Endothelial cell of umbilical vein (primary cell): ENCODE data around the gene FOXF1. TPM values are rescaled to one million over a fixed set of nuclear protein-coding genes. Genes with fewer than 3 reads are reported as not detected.

Source experiments
- BruUV-seq: library from RNA; stranded (reverse); fragments of 400-500 nt; replicated peaks from 2 replicates; lab custom pipeline; 2021; lab: Mats Ljungman, UMichigan
- CTCF ChIA-PET: fragments of 300-600, 350-600 bp; sonication (Branson Sonifier 250); formaldehyde crosslinking; loops from one replicate; lab custom pipeline; 2021; ENCODE audit warnings: antibody characterized with exemption, inconsistent platforms; lab: Charles Lee
- POLR2A ChIA-PET: fragments of 300-600, 350-600 bp; sonication (Branson Sonifier 250); formaldehyde crosslinking; loops from one replicate; lab custom pipeline; 2021; ENCODE audit warnings: antibody characterized with exemption, inconsistent platforms; lab: Charles Lee
- DNase-seq: peaks from one replicate; pipeline ENCODE4 v3.0.0-alpha.2; 2011; ENCODE audit warnings: low read depth, low spot score
- FAIRE-seq: peaks from 2 replicates; lab custom pipeline; 2011; peaks lifted over from hg19 to GRCh38; lab: Jason Lieb, UNC
- H2AFZ ChIP-seq: 2 replicates; pipeline ENCODE4 v1.6.0; 2012; ENCODE audit warnings: low read depth, low read length, control low read depth, inconsistent platforms
- H3K27ac ChIP-seq: 2 replicates; pipeline ENCODE4 v1.5.1; 2011; ENCODE audit warnings: low read depth, mild to moderate bottlenecking, control low read depth, low read length, moderate library complexity; ENCODE audit not compliant: insufficient read depth
- H3K27me3 ChIP-seq, 2 experiments: 2 replicates each; pipeline versions ENCODE4 v1.6.0 to v1.6.1; 2011; ENCODE audit warnings: low read length in 2 of 2, mixed read lengths in 1 of 2; ENCODE audit not compliant: control insufficient read depth in 2 of 2, insufficient read depth in 2 of 2
- H3K36me3 ChIP-seq, 2 experiments: 2 replicates in 1 of 2; 3 replicates in 1 of 2; pipeline ENCODE4 v1.5.1; 2011; ENCODE audit warnings: low read length in 2 of 2, mild to moderate bottlenecking in 1 of 2, moderate library complexity in 1 of 2; ENCODE audit not compliant: control insufficient read depth in 2 of 2, insufficient read depth in 2 of 2; ENCODE audit errors: extremely low read depth in 1 of 2
- H3K4me1 ChIP-seq: 3 replicates; pipeline ENCODE4 v1.5.1; 2011; ENCODE audit warnings: mild to moderate bottlenecking, low read length; ENCODE audit not compliant: control insufficient read depth, insufficient read depth; ENCODE audit errors: extremely low read depth
- H3K4me2 ChIP-seq: 2 replicates; pipeline ENCODE4 v1.6.1; 2011; ENCODE audit warnings: low read length, control low read depth, mixed read lengths; ENCODE audit not compliant: insufficient read depth
- H3K4me3 ChIP-seq, 3 experiments: fragments of 200-600 bp in 1 of 3; sonication (generic), shearing (Covaris generic) in 1 of 3; replicated peaks in 1 of 3; 2 replicates each; pipeline ENCODE4 v1.5.1; 2011 to 2016; ENCODE audit warnings: control low read depth in 3 of 3, low read length in 3 of 3, mild to moderate bottlenecking in 2 of 3, inconsistent platforms in 1 of 3, low read depth in 1 of 3, moderate library complexity in 1 of 3; ENCODE audit not compliant: insufficient read depth in 1 of 3
- H3K79me2 ChIP-seq: 2 replicates; pipeline ENCODE4 v1.6.0; 2012; ENCODE audit warnings: low read length, inconsistent platforms; ENCODE audit not compliant: control insufficient read depth, insufficient read depth
- H3K9ac ChIP-seq: replicated peaks from 2 replicates; pipeline ENCODE3; 2011; ENCODE audit warnings: low read length, control low read depth; ENCODE audit not compliant: insufficient read depth; ENCODE audit errors: extremely low read depth
- H3K9me1 ChIP-seq: replicated peaks from 3 replicates; pipeline ENCODE4 v1.6.0; 2011; ENCODE audit warnings: mild to moderate bottlenecking, low read length; ENCODE audit not compliant: control insufficient read depth, insufficient read depth; ENCODE audit errors: extremely low read depth
- H3K9me3 ChIP-seq: replicated peaks from 2 replicates; pipeline ENCODE4 v1.5.1; 2012; ENCODE audit warnings: low read length, inconsistent platforms; ENCODE audit not compliant: control insufficient read depth, insufficient read depth
- H4K20me1 ChIP-seq: replicated peaks from 2 replicates; pipeline ENCODE3; 2011; ENCODE audit warnings: mild to moderate bottlenecking, low read length; ENCODE audit not compliant: control insufficient read depth, insufficient read depth; ENCODE audit errors: extremely low read depth
- CTCF ChIP-seq, 2 donors: IDR thresholded peaks; 1 replicate in 1 of 2; 2 replicates in 1 of 2; pipeline ENCODE4 v1.5.1; 2011; ENCODE audit warnings: low read length in 2 of 2, mild to moderate bottlenecking in 2 of 2, moderate library complexity in 2 of 2, control low read depth in 1 of 2, inconsistent platforms in 1 of 2, low read depth in 1 of 2; ENCODE audit not compliant: insufficient read depth in 1 of 2; ENCODE audit errors: extremely low read depth in 1 of 2
- EZH2 ChIP-seq: IDR thresholded peaks from 2 replicates; pipeline ENCODE4 v1.6.1; 2012; ENCODE audit warnings: borderline replicate concordance, low read depth, mild to moderate bottlenecking, moderate library complexity, low read length, inconsistent platforms; ENCODE audit not compliant: severe bottlenecking
- FOS ChIP-seq: IDR thresholded peaks from 2 replicates; pipeline ENCODE4 v1.6.1; 2011; ENCODE audit warnings: mild to moderate bottlenecking, low read length, moderate library complexity, borderline replicate concordance; ENCODE audit not compliant: insufficient read depth
- GATA2 ChIP-seq: IDR thresholded peaks from 2 replicates; pipeline ENCODE4 v1.7.0; 2011; ENCODE audit warnings: low read depth, mild to moderate bottlenecking, moderate library complexity, mixed read lengths, low read length; ENCODE audit not compliant: insufficient read length, insufficient read depth
- JUN ChIP-seq: IDR thresholded peaks from 2 replicates; pipeline ENCODE4 v1.6.1; 2011; ENCODE audit warnings: borderline replicate concordance, low read depth; ENCODE audit not compliant: insufficient read length, insufficient read depth
- MAX ChIP-seq: IDR thresholded peaks from 2 replicates; pipeline ENCODE4 v1.6.1; 2011; ENCODE audit not compliant: insufficient read depth, insufficient read length
- MYC ChIP-seq: IDR thresholded peaks from one replicate; pipeline ENCODE4 v1.6.1; 2011; ENCODE audit warnings: mild to moderate bottlenecking, low read depth, low read length
- POLR2A ChIP-seq: IDR thresholded peaks from 2 replicates; pipeline ENCODE4 v1.6.1; 2012; ENCODE audit warnings: low read depth, mild to moderate bottlenecking, control low read depth, low read length
- POLR2AphosphoS5 ChIP-seq: IDR thresholded peaks from 2 replicates; pipeline ENCODE4 v1.6.1; 2012; ENCODE audit warnings: low read depth, mild to moderate bottlenecking, control low read depth, low read length, moderate library complexity; ENCODE audit not compliant: insufficient read depth
- dilution Hi-C: fragments of 300-500 bp; cut with MboI; formaldehyde crosslinking; loops from one replicate; pipeline ENCODE4 v1.15.0; 2019; ENCODE audit warnings: low sequenced_read_pairs; ENCODE audit not compliant: extremely low pct_ligation_motif_present
- intact Hi-C: fragments of 100-400 bp; cut with micrococcal nuclease; formaldehyde crosslinking; loops from one replicate; pipeline ENCODE4 v1.10.0; 2022
- polyA plus RNA-seq, 4 experiments: library from polyadenylated mRNA; depleted of rRNA in 3 of 4; stranded (reverse) in 3 of 4; unstranded in 1 of 4; fragments of >200 nt; gene quantifications; 2 replicates each; pipeline versions ENCODE4 v1.2.1 to v1.2.3, GENCODE V29; 2011 to 2012; ENCODE audit warnings: missing spikeins in 1 of 4
- total RNA-seq: library from RNA; stranded (reverse); gene quantifications from 2 replicates; pipeline ENCODE4 v1.2.3, GENCODE V29; 2021

Gene FOXF1
- total and polyA plus RNA-seq, 2 donors (not counting 3 experiments of a cell fraction or from before 2014, with no cell fraction given), result 1.0 to 1.1 TPM

GRCh38 chr16:86549076-86549892 lies 39.0 kb downstream of the FOXF1 start:
- dilution Hi-C loops, result no loop called here
- no peaks in the 10 kb centered on the region for H3K9me3 ChIP-seq
- FAIRE-seq (no peak), DNase-seq (no peak)
- no peak overlapping the region for H3K4me2 ChIP-seq
- intact Hi-C loops, result no loop called here
- H3K27ac ChIP-seq, result no peak overlapping the region
- H3K4me1 ChIP-seq, result peaks cover 3% of the 10 kb centered on the region
- BruUV-seq, result no TSS peak
- no peak overlapping the region for H3K9ac ChIP-seq
- CTCF ChIA-PET, result interaction anchor here (0.6 to 1.2 kb wide), 2 partner anchors 27 to 468 kb away, joined by 3 to 4 read pairs; no protein-coding TSS in a partner anchor
- no peaks in the 10 kb centered on the region for H4K20me1 ChIP-seq
- peaks cover 2 to 8% of the 10 kb centered on the region in 2 experiments for H3K36me3 ChIP-seq
- H3K27me3 ChIP-seq, result no peaks in the 10 kb centered on the region
- peaks cover 6% of the 10 kb centered on the region for H3K79me2 ChIP-seq
- TF ChIP-seq MAX, result no peak
- TF ChIP-seq MYC, result no peak
- no peak for TF ChIP-seq EZH2
- TF ChIP-seq POLR2A, result no peak
- no peak for TF ChIP-seq GATA2
- TF ChIP-seq FOS, result no peak
- TF ChIP-seq JUN, result no peak
- TF ChIP-seq CTCF (IDR thresholded peaks at IDR 0.05; ENCODE audit: extremely low read depth in 1 of 2, insufficient read depth in 1 of 2, low read depth in 1 of 2, low read length in 2 of 2), result no peak
- TF ChIP-seq POLR2AphosphoS5, result no peak
- H3K9me1 ChIP-seq, result no peaks in the 10 kb centered on the region
- POLR2A ChIA-PET, result interaction anchor here (0.5 kb wide), 1 partner anchor 1213 kb away, joined by 3 read pairs; no protein-coding TSS in a partner anchor
- H2AFZ ChIP-seq, result no peak overlapping the region
- no peak overlapping the region for H3K4me3 ChIP-seq
